SJSA1 (cell line): Measurements from ENCODE around the gene RCAN2. TPM values are rescaled to one million over a fixed set of nuclear protein-coding genes. Genes with fewer than 3 reads are reported as not detected.

Experiments
- DNase-seq, 2 experiments: peaks; one replicate each; pipeline ENCODE4 v3.0.0-alpha.2; 2015 to 2020; ENCODE audit warnings: low spot score in 2 of 2, low read depth in 1 of 2
- H3K27ac ChIP-seq: fragments of 250-450 bp; sonication (Bioruptor Pico); 2 replicates; pipeline ENCODE4 v1.5.1; 2020; ENCODE audit warnings: mild to moderate bottlenecking, moderate library complexity
- H3K27me3 ChIP-seq: fragments of 250-450 bp; sonication (Bioruptor Pico); replicated peaks from 2 replicates; pipeline ENCODE4 v1.5.1; 2020; ENCODE audit warnings: mild to moderate bottlenecking, moderate library complexity
- H3K36me3 ChIP-seq: fragments of 250-450 bp; sonication (Bioruptor Pico); 2 replicates; pipeline ENCODE4 v1.5.1; 2020; ENCODE audit warnings: mild to moderate bottlenecking
- H3K4me1 ChIP-seq: fragments of 250-450 bp; sonication (Bioruptor Pico); replicated peaks from 2 replicates; pipeline ENCODE4 v1.6.1; 2021; ENCODE audit warnings: mild to moderate bottlenecking
- H3K4me3 ChIP-seq: fragments of 250-450 bp; sonication (Bioruptor Pico); 2 replicates; pipeline ENCODE4 v1.5.1; 2020; ENCODE audit warnings: mild to moderate bottlenecking
- H3K9me3 ChIP-seq: fragments of 250-450 bp; sonication (Bioruptor Pico); replicated peaks from 2 replicates; pipeline ENCODE4 v1.5.1; 2020; ENCODE audit warnings: mild to moderate bottlenecking
- total RNA-seq: library from RNA; depleted of rRNA; stranded (reverse); fragments of >200 nt; shearing (Covaris generic); gene quantifications from 2 replicates; pipeline ENCODE4 v1.2.3, GENCODE V29; 2014

RCAN2 gene
- total RNA-seq, 1 experiment from 2014 or later: 20.8 TPM

DNA sequence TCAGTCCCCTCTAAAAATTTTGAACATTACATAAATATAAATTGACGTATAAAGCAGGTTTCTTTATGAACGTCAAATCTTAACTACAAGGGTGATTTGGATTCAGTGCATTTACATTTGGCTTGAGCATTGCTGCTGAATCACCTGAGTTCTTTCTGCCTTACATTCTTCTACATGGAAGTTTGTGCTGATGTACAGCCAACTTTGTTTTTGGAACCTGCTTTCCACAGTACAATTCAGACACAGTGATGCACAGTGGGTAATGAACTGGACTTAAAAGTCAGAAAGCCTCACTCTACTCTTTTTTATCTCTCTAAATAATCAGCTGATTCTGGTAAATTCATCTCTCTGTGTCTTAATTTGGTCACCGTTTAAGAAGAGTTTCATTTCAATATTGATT is 47.6 kb downstream of the RCAN2 start:
- DNase-seq: no peak
- H3K9me3 ChIP-seq: no peaks in the 10 kb centered on the region
- no peaks in the 10 kb centered on the region for H3K27me3 ChIP-seq
- H3K4me3 ChIP-seq: no peak overlapping the region
- H3K36me3 ChIP-seq: no peaks in the 10 kb centered on the region
- peaks cover 16% of the 10 kb centered on the region for H3K4me1 ChIP-seq
- no peak overlapping the region for H3K27ac ChIP-seq

GRCh38 chr6:46440641-46441040 is 50.6 kb downstream of the RCAN2 start:
- H3K9me3 ChIP-seq: no peaks in the 10 kb centered on the region
- H3K27me3 ChIP-seq: no peaks in the 10 kb centered on the region
- H3K27ac ChIP-seq: no peak overlapping the region
- no peaks in the 10 kb centered on the region for H3K36me3 ChIP-seq
- H3K4me1 ChIP-seq: peaks cover 29% of the 10 kb centered on the region
- no peak overlapping the region for H3K4me3 ChIP-seq
- no peak for DNase-seq

DNA sequence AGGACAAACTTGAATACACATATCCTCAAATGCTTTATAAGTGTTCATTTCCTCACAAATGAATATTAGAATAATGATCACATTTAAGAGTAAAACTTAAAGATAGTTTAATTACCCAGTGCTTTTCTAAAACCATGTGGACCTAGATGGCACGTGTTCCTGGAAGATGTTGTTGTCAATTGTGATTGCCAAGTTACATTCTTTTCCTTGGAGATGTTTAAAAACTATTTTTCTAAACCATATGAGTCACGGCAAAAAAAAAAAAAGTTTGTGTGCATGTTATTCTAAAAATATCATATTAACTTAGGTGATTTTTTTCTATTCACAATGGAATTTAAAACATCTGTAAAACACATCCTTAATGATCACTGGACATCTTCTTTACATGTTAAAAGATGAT is 51.1 kb downstream of the RCAN2 start:
- Histone ChIP-seq H3K4me3 (no peak overlapping the region), H3K4me1 (peaks cover 29% of the 10 kb centered on the region), H3K36me3 (no peaks in the 10 kb centered on the region), H3K9me3 (no peaks in the 10 kb centered on the region), H3K27ac (no peak overlapping the region), H3K27me3 (no peaks in the 10 kb centered on the region)
- peak in 1 of 2 experiments; percentile 15 for DNase-seq

DNA sequence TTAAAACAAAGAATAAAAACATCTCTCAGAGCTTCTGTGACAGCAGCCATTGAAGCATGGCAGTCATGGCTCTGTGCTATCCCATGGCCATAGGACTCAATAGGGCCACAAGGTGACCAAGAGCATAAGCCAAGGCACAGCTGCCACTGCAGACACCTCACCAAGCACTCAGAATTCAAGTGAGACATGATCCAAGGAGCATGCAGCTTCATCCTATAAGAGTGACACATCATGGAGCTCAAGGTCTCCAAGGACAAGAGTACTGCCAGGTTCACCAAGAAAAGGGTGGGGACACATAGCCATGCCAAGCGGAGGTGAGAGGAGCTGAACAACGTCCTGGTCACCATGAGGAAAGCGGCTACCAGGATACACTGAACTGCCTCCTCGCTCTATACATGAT is 53.0 kb downstream of the RCAN2 start:
- no peaks in the 10 kb centered on the region for H3K36me3 ChIP-seq
- H3K9me3 ChIP-seq: no peaks in the 10 kb centered on the region
- H3K27ac ChIP-seq: no peak overlapping the region
- H3K27me3 ChIP-seq: no peaks in the 10 kb centered on the region
- peaks cover 29% of the 10 kb centered on the region for H3K4me1 ChIP-seq
- DNase-seq: no peak
- no peak overlapping the region for H3K4me3 ChIP-seq

- H3K27me3 ChIP-seq: no peaks in the 10 kb centered on the region
- peaks cover 29% of the 10 kb centered on the region for H3K4me1 ChIP-seq
- no peaks in the 10 kb centered on the region for H3K9me3 ChIP-seq
- H3K4me3 ChIP-seq: no peak overlapping the region
- H3K27ac ChIP-seq: no peak overlapping the region
- peak in 1 of 2 experiments; percentile 25 for DNase-seq
- no peaks in the 10 kb centered on the region for H3K36me3 ChIP-seq
Measured at GRCh38 chr6:46437671-46438221, 53.5 kb downstream of the RCAN2 start.

DNA sequence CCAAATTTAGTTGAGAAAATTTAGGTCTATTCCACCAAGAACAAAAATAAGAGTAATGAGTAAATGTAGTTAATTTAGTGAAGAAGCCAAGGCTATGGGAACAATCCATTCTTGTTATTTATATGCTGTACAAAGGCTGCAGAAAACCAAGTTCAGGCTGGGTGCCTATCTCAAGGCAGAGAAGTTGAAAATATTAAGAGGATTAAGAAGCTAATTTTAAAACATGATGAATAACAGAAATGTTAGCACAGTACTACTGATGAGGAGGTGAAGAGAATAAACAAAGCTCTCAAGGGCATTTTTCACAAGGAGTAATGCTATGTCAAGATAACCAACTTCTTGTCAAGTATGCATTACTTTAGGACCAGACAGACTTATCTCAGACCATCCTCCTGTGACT is 68.6 kb downstream of the RCAN2 start:
- Histone ChIP-seq H3K4me3 (no peak overlapping the region), H3K9me3 (no peaks in the 10 kb centered on the region), H3K27me3 (no peaks in the 10 kb centered on the region), H3K36me3 (no peaks in the 10 kb centered on the region), H3K27ac (no peak overlapping the region), H3K4me1 (no peaks in the 10 kb centered on the region)
- DNase-seq: no peak

GRCh38 chr6:46421939-46422338 is 69.3 kb downstream of the RCAN2 start:
- no peaks in the 10 kb centered on the region for H3K9me3 ChIP-seq
- no peaks in the 10 kb centered on the region for H3K4me1 ChIP-seq
- H3K4me3 ChIP-seq: no peak overlapping the region
- DNase-seq: no peak
- H3K27ac ChIP-seq: no peak overlapping the region
- H3K27me3 ChIP-seq: no peaks in the 10 kb centered on the region
- H3K36me3 ChIP-seq: no peaks in the 10 kb centered on the region

- no peak overlapping the region for H3K4me3 ChIP-seq
- H3K4me1 ChIP-seq: no peaks in the 10 kb centered on the region
- DNase-seq: no peak
- no peaks in the 10 kb centered on the region for H3K36me3 ChIP-seq
- H3K9me3 ChIP-seq: no peaks in the 10 kb centered on the region
- no peak overlapping the region for H3K27ac ChIP-seq
- no peaks in the 10 kb centered on the region for H3K27me3 ChIP-seq
Measured at GRCh38 chr6:46420921-46421638, 70.2 kb downstream of the RCAN2 start.

- Histone ChIP-seq H3K36me3 (no peaks in the 10 kb centered on the region), H3K27ac (no peak overlapping the region), H3K9me3 (no peaks in the 10 kb centered on the region), H3K4me1 (no peaks in the 10 kb centered on the region), H3K27me3 (no peaks in the 10 kb centered on the region), H3K4me3 (no peak overlapping the region)
- peak; percentile 57 for DNase-seq
Measured at GRCh38 chr6:46419576-46420002, 71.7 kb downstream of the RCAN2 start.

DNA sequence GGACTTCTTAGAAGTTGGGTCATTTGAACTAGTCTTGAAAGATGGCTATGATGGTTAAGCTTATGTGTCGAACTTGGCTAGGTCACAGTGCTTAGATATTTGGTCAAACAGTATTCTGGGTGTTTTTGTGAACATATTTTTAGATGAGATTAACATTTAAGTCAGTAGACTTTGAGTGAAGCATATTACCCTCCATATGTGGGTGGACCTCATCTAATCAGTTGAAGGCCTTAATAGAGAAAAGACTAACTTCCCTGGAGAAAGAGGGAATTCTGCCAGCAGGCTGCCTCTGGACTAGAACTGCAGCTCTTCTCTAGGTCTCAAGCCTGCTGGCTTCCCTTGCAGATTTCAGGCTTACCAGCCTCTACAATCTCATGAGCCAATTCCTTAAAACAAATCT is 76.9 kb downstream of the RCAN2 start:
- H3K9me3 ChIP-seq: no peaks in the 10 kb centered on the region
- no peaks in the 10 kb centered on the region for H3K4me1 ChIP-seq
- H3K36me3 ChIP-seq: no peaks in the 10 kb centered on the region
- no peak overlapping the region for H3K27ac ChIP-seq
- H3K4me3 ChIP-seq: no peak overlapping the region
- DNase-seq: no peak
- no peaks in the 10 kb centered on the region for H3K27me3 ChIP-seq

GRCh38 chr6:46412662-46413061 is 78.6 kb downstream of the RCAN2 start:
- Histone ChIP-seq H3K36me3 (no peaks in the 10 kb centered on the region), H3K27ac (no peak overlapping the region), H3K27me3 (no peaks in the 10 kb centered on the region), H3K4me1 (no peaks in the 10 kb centered on the region), H3K9me3 (no peaks in the 10 kb centered on the region), H3K4me3 (no peak overlapping the region)
- DNase-seq: no peak

- Histone ChIP-seq H3K36me3 (no peaks in the 10 kb centered on the region), H3K4me1 (no peaks in the 10 kb centered on the region), H3K27ac (no peak overlapping the region), H3K9me3 (no peaks in the 10 kb centered on the region), H3K27me3 (no peaks in the 10 kb centered on the region), H3K4me3 (no peak overlapping the region)
- DNase-seq: no peak
Measured at GRCh38 chr6:46411456-46412197, 79.6 kb downstream of the RCAN2 start.

DNA sequence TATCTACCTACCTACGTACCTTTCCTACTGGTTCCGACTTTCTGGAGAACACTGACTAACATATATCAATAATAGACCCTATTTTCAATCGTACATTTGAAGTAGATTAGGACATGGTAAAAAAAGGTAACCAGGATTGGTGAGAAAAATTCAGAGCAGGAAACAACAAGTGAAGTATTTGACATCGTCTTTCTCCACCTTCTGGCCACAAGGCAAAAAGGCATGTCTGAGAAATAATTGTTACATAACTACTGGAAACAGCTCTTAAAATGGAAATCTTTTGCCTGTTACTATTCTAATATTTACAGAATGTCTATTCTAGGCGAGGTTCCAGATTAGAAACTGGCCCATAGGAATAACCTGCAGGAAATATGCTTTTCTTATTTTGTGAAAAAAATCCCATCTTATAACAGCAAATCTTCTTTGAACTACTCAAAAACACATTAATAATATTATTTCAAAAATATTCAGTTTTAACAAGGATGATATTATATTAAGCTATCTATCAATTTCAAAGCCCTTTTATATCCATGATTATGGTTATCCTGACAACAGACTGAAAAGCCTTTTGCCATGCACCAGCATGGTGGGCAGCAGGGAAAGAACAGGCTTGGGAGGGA is 80.8 kb downstream of the RCAN2 start:
- Histone ChIP-seq H3K4me1 (no peaks in the 10 kb centered on the region), H3K27me3 (no peaks in the 10 kb centered on the region), H3K4me3 (no peak overlapping the region), H3K27ac (no peak overlapping the region), H3K36me3 (no peaks in the 10 kb centered on the region), H3K9me3 (no peaks in the 10 kb centered on the region)
- peak in 1 of 2 experiments; percentile 21 for DNase-seq
